ENCODE measurements around the gene UGT1A8. TPM values are rescaled to one million over a fixed set of nuclear protein-coding genes. Genes with fewer than 3 reads are reported as not detected.

The UGT1A8 gene
- total and polyA plus RNA-seq, 9 donors, result not detected

- no peaks in the 10 kb centered on the region for H3K27me3 ChIP-seq
- 87 to 92% (median 89%) methylated on average over 6 of the region's 6 CpGs for WGBS, 3 donors
- H3K27ac ChIP-seq, result no peak within 1 kb of the TSS
- H3K36me3 ChIP-seq, result no peaks in the 10 kb centered on the region
- DNase-seq, result no peak
- H3K4me1 ChIP-seq (ENCODE audit: insufficient read depth), result no peaks in the 10 kb centered on the region
- intact Hi-C loops (cut with DNase I), result no loop called here
- TF ChIP-seq CTCF (IDR thresholded peaks at IDR 0.05), result no peak
- TF ChIP-seq EP300 (IDR thresholded peaks at IDR 0.05), result no peak
- no peak for TF ChIP-seq POLR2A (IDR thresholded peaks at IDR 0.05)
- H3K9me3 ChIP-seq, result no peaks in the 10 kb centered on the region
- no peak within 1 kb of the TSS for H3K4me3 ChIP-seq
These were observed 142.6 kb downstream of the UGT1A8 start, which contains the start of gene UGT1A1 for GRCh38 chr2:233760043-233760442. UGT1A1 (plus strand) TSS chr2:233760270; CDS start chr2:233760288, 18 bp downstream.

GRCh38 chr2:233761040-233761769, 143.8 kb downstream of the UGT1A8 start:
- WGBS, 3 donors, result 72 to 82% (median 72%) methylated on average over 4 of the region's 4 CpGs
- DNase-seq, result no peak
- no peaks in the 10 kb centered on the region for H3K27me3 ChIP-seq
- H3K36me3 ChIP-seq, result no peaks in the 10 kb centered on the region
- H3K9me3 ChIP-seq, result no peaks in the 10 kb centered on the region
- H3K4me3 ChIP-seq, result no peak overlapping the region
- no peak overlapping the region for H3K27ac ChIP-seq
- no peak for TF ChIP-seq POLR2A (IDR thresholded peaks at IDR 0.05)
- intact Hi-C loops (cut with DNase I), result no loop called here
- H3K4me1 ChIP-seq (ENCODE audit: insufficient read depth), result no peaks in the 10 kb centered on the region

GRCh38 chr2:233764264-233764663, 146.8 kb downstream of the UGT1A8 start:
- Histone ChIP-seq H3K4me3 (no peak overlapping the region), H3K4me1 (ENCODE audit: insufficient read depth) (no peaks in the 10 kb centered on the region), H3K27me3 (no peaks in the 10 kb centered on the region), H3K36me3 (no peaks in the 10 kb centered on the region), H3K9me3 (no peaks in the 10 kb centered on the region), H3K27ac (no peak overlapping the region)
- intact Hi-C loops (cut with DNase I), result no loop called here
- 50 to 65% (median 57%) methylated on average over 7 of the region's 7 CpGs for WGBS, 3 donors
- DNase-seq, result no peak
- no peak for TF ChIP-seq CTCF (IDR thresholded peaks at IDR 0.05)
- no peak for TF ChIP-seq POLR2A (IDR thresholded peaks at IDR 0.05)
- TF ChIP-seq EP300 (IDR thresholded peaks at IDR 0.05), result no peak

- no peaks in the 10 kb centered on the region for H3K9me3 ChIP-seq
- no peak for TF ChIP-seq CTCF (IDR thresholded peaks at IDR 0.05)
- no peak for TF ChIP-seq POLR2A (IDR thresholded peaks at IDR 0.05)
- no peak for TF ChIP-seq EP300 (IDR thresholded peaks at IDR 0.05)
- no peak for DNase-seq
- H3K27me3 ChIP-seq, result no peaks in the 10 kb centered on the region
- H3K27ac ChIP-seq, result no peak overlapping the region
- intact Hi-C loops (cut with DNase I), result no loop called here
- no peak overlapping the region for H3K4me3 ChIP-seq
- WGBS, 3 donors, result 24 to 54% (median 37%) methylated on average over 3 of the region's 3 CpGs
- H3K36me3 ChIP-seq, result no peaks in the 10 kb centered on the region
- H3K4me1 ChIP-seq (ENCODE audit: insufficient read depth), result no peaks in the 10 kb centered on the region
These were observed 147.3 kb downstream of the UGT1A8 start for GRCh38 chr2:233764761-233765160.

- Histone ChIP-seq H3K36me3 (no peaks in the 10 kb centered on the region), H3K9me3 (no peaks in the 10 kb centered on the region), H3K27ac (no peak overlapping the region), H3K4me3 (no peak overlapping the region), H3K4me1 (ENCODE audit: insufficient read depth) (no peaks in the 10 kb centered on the region), H3K27me3 (no peaks in the 10 kb centered on the region)
- TF ChIP-seq CTCF (IDR thresholded peaks at IDR 0.05) (no peak), POLR2A (IDR thresholded peaks at IDR 0.05) (no peak), EP300 (IDR thresholded peaks at IDR 0.05) (no peak)
- intact Hi-C loops (cut with DNase I), result no loop called here
- WGBS, 3 donors, result 62 to 87% (median 72%) methylated on average over 4 of the region's 4 CpGs
- no peak for DNase-seq
These were observed 149.0 kb downstream of the UGT1A8 start for GRCh38 chr2:233766416-233766815.

Data from ovary (tissue), 9 donors.